K562 (cell line): ENCODE measurements around the gene KRT24. TPM values are rescaled to one million over a fixed set of nuclear protein-coding genes. Genes with fewer than 3 reads are reported as not detected.

Source experiments
- ATAC-seq: fragments of 200-7000 bp; cut with Tn5 transposase; 3 replicates; pipeline ENCODE4 v1.9.1; 2020; ENCODE audit warnings: moderate library complexity
- BruUV-seq: library from RNA; stranded (reverse); fragments of 400-500 nt; replicated peaks from 2 replicates; lab custom pipeline; 2021; lab: Mats Ljungman, UMichigan
- CTCF ChIA-PET: fragments of 300-600 bp; formaldehyde crosslinking; extraction: SDS; loops from one replicate; lab custom pipeline; 2021; ENCODE audit warnings: low intra/inter-chr PET ratio; lab: Yijun Ruan, JAX
- POLR2A ChIA-PET: fragments of 300-600, 350-650 bp; sonication (Branson Sonifier 250); formaldehyde crosslinking; extraction: SDS; loops from one replicate; lab custom pipeline; 2021; ENCODE audit warnings: antibody characterized with exemption, inconsistent platforms; lab: Yijun Ruan, JAX
- DNase-seq, 4 experiments: peaks; one replicate each; pipeline versions ENCODE4 v3.0.0 to v3.0.0-alpha.2; 2011 to 2018; ENCODE audit warnings: low spot score in 3 of 4, mixed read lengths in 3 of 4; ENCODE audit errors: extremely low read depth in 1 of 4
- FAIRE-seq: peaks from 2 replicates; lab custom pipeline; 2011; peaks lifted over from hg19 to GRCh38; lab: Jason Lieb, UNC
- H2AFZ ChIP-seq: 2 replicates; pipeline ENCODE4 v1.6.0; 2011; ENCODE audit warnings: low read depth, low read length, control low read depth, inconsistent platforms
- H3K27ac ChIP-seq: fragments of 200-600 bp; 3 replicates; pipeline ENCODE4 v1.8.0; 2011; ENCODE audit warnings: low read depth, mild to moderate bottlenecking, control low read depth, inconsistent platforms, low read length, moderate library complexity, mixed read lengths; ENCODE audit errors: extremely low read depth
- H3K27me3 ChIP-seq, 2 experiments: fragments of 300-600 bp in 1 of 2; 2 replicates in 1 of 2; 3 replicates in 1 of 2; pipeline versions ENCODE4 v1.6.0 to v1.8.0; 2011; ENCODE audit warnings: inconsistent platforms in 2 of 2, low read length in 2 of 2, mild to moderate bottlenecking in 1 of 2, mixed read lengths in 1 of 2, moderate library complexity in 1 of 2; ENCODE audit not compliant: control insufficient read depth in 2 of 2, insufficient read depth in 2 of 2
- H3K36me3 ChIP-seq: fragments of 300-600 bp; 3 replicates; pipeline ENCODE4 v1.8.0; 2011; ENCODE audit warnings: mild to moderate bottlenecking, low read length, inconsistent platforms; ENCODE audit not compliant: control insufficient read depth, insufficient read depth
- H3K4me1 ChIP-seq, 2 experiments: fragments of 200-600 bp in 1 of 2; replicated peaks in 1 of 2; 2 replicates in 1 of 2; 3 replicates in 1 of 2; pipeline versions ENCODE4 v1.5.1 to v1.8.0; 2011; ENCODE audit warnings: inconsistent platforms in 2 of 2, low read length in 2 of 2, mild to moderate bottlenecking in 1 of 2, mixed read lengths in 1 of 2, moderate library complexity in 1 of 2; ENCODE audit not compliant: control insufficient read depth in 2 of 2, insufficient read depth in 2 of 2
- H3K4me2 ChIP-seq: 2 replicates; pipeline ENCODE4 v1.6.1; 2011; ENCODE audit warnings: low read length, control low read depth, inconsistent platforms, mixed read lengths; ENCODE audit not compliant: insufficient read depth
- H3K4me3 ChIP-seq: fragments of 200-600 bp; sonication (generic), shearing (Covaris generic); 2 replicates; pipeline ENCODE4 v1.5.1; 2016; ENCODE audit warnings: control low read depth, inconsistent platforms
- H3K79me2 ChIP-seq: fragments of 200-600 bp; 3 replicates; pipeline ENCODE4 v1.8.0; 2011; ENCODE audit warnings: low read length, inconsistent platforms; ENCODE audit not compliant: control insufficient read depth, insufficient read depth
- H3K9ac ChIP-seq, 2 experiments: 2 replicates each; pipeline versions ENCODE4 v1.6.0 to v1.6.1; 2011; ENCODE audit warnings: low read depth in 2 of 2, low read length in 2 of 2, control low read depth in 1 of 2, inconsistent platforms in 1 of 2, mild to moderate bottlenecking in 1 of 2, mixed read lengths in 1 of 2; ENCODE audit not compliant: insufficient read depth in 1 of 2
- H3K9me1 ChIP-seq: one replicate; pipeline ENCODE4 v1.6.0; 2011; ENCODE audit warnings: inconsistent platforms, mild to moderate bottlenecking, low read length, moderate library complexity; ENCODE audit not compliant: control insufficient read depth, insufficient read depth
- H3K9me3 ChIP-seq: replicated peaks from 2 replicates; pipeline ENCODE4 v1.5.1; 2011; ENCODE audit warnings: low read depth, low read length, inconsistent platforms; ENCODE audit not compliant: control insufficient read depth, insufficient read depth
- H4K20me1 ChIP-seq: replicated peaks from 2 replicates; pipeline ENCODE4 v1.6.1; 2011; ENCODE audit warnings: low read length, inconsistent platforms, mixed read lengths; ENCODE audit not compliant: control insufficient read depth, insufficient read depth
- CBFA2T3 ChIP-seq: fragments of 450-650 bp; IDR thresholded peaks from 2 replicates; pipeline ENCODE4 v1.6.1; 2017
- COPS2 ChIP-seq: fragments of 450-650 bp; conservative IDR thresholded peaks from 2 replicates; pipeline ENCODE4 v1.6.1; 2016; ENCODE audit warnings: mild to moderate bottlenecking, moderate library complexity
- EZH2 ChIP-seq: IDR thresholded peaks from 2 replicates; pipeline ENCODE4 v1.6.1; 2012; ENCODE audit warnings: low read depth, mild to moderate bottlenecking, inconsistent platforms, low read length, borderline replicate concordance
- JUNB ChIP-seq: fragments of 450-650 bp; formaldehyde crosslinking; conservative IDR thresholded peaks from 2 replicates; pipeline ENCODE4 v1.4.0; 2020; ENCODE audit warnings: mild to moderate bottlenecking
- MTA2 ChIP-seq: fragments of 450-650 bp; IDR thresholded peaks from 2 replicates; pipeline ENCODE4 v1.6.1; 2016; ENCODE audit warnings: low read depth
- SNIP1 ChIP-seq: fragments of 450-650 bp; IDR thresholded peaks from 2 replicates; pipeline ENCODE4 v1.7.1; 2017; ENCODE audit warnings: low read depth, mild to moderate bottlenecking
- ZSCAN29 ChIP-seq: fragments of 450-650 bp; IDR thresholded peaks from 2 replicates; pipeline ENCODE4 v1.6.1; 2017
- WGBS: fragments of 100-300 bp; shearing (Covaris generic); methylation state at CpG from one replicate; pipeline ENCODE4 v1.1.6; 2016; ENCODE audit warnings: low coverage, mixed read lengths; ENCODE audit not compliant: insufficient coverage; ENCODE audit errors: missing lambda C conversion rate; 5-methylcytosine and 5-hydroxymethylcytosine counted together
- in situ Hi-C: fragments of 300-500 bp; cut with MboI; formaldehyde crosslinking; loops from 4 replicates; pipeline ENCODE4 v1.15.0; 2018; ENCODE audit warnings: inconsistent platforms, mixed read lengths
- intact Hi-C: fragments of 100-400 bp; cut with micrococcal nuclease; formaldehyde crosslinking; loops from 2 replicates; pipeline ENCODE4 v1.14.2; 2022
- polyA plus RNA-seq, 8 experiments: library from polyadenylated mRNA; depleted of rRNA in 4 of 8; stranded (reverse) in 5 of 8; unstranded in 3 of 8; fragments of >200 nt; fragmentation: Nextera tagmentation in 2 of 8; fragmentation: Illumina TruSeq in 1 of 8; extraction: Ambion mirVana in 2 of 8; extraction: Trizol in 1 of 8; gene quantifications; 2 replicates each; pipeline versions ENCODE4 v1.2.1 to v1.2.3, GENCODE V29; 2011 to 2014; ENCODE audit warnings: inconsistent platforms in 1 of 8, missing spikeins in 1 of 8
- total RNA-seq, 7 experiments: library from RNA; depleted of rRNA in 6 of 7; stranded (reverse); fragments of >200 nt in 6 of 7; fragmentation: Illumina TruSeq in 2 of 7; extraction: Trizol in 2 of 7; gene quantifications; 2 replicates each; pipeline versions ENCODE4 v1.2.1 to v1.2.3, GENCODE V29; 2011 to 2021; ENCODE audit warnings: low replicate concordance in 1 of 7
- TF ChIP-seq, protein P1 (sequence below), 2 experiments: IDR thresholded peaks in 1 of 2; conservative IDR thresholded peaks in 1 of 2; 2 replicates each; pipeline ENCODE4 v1.6.1; 2016; ENCODE audit warnings: low read depth in 2 of 2, mild to moderate bottlenecking in 1 of 2, missing compliant biosample characterization in 1 of 2, missing genetic modification characterization in 1 of 2, moderate library complexity in 1 of 2

The KRT24 gene
- total and polyA plus RNA-seq, 9 of the 15 experiments (the other 6 are each of a cell fraction or from before 2014, with no cell fraction given): not detected

DNA sequence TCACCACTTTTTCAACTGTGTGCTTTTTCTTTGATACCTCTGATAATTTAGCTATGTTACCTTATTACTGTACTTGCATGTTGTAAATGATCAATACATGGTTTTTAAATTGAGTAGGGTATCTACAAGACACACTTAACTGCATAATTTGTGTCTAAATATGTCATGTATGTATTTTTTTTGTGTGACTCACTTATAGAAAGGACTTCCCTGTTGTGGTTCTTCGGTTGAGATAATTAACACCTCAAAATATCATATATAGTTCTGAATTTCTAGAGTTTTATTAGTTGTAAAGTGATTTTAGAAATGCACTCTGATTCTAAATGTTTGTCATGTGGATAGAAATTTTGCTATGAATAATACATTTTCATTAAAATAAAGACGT, 24.0 kb downstream of the KRT24 start:
- no peak overlapping the region for H3K27ac ChIP-seq
- H3K9ac ChIP-seq: no peak overlapping the region
- 0% methylated on average over 2 of the region's 2 CpGs for WGBS
- ATAC-seq: no peak
- intact Hi-C loops (no loop called here), in situ Hi-C loops (no loop called here)
- H4K20me1 ChIP-seq: no peaks in the 10 kb centered on the region
- H3K36me3 ChIP-seq: no peaks in the 10 kb centered on the region
- no peaks in the 10 kb centered on the region for H3K4me1 ChIP-seq
- no peaks in the 10 kb centered on the region for H3K79me2 ChIP-seq
- H3K4me2 ChIP-seq: no peak overlapping the region
- peak; percentile 32 for FAIRE-seq
- ChIA-PET POLR2A (no interaction called here), CTCF (no interaction called here)
- H3K9me3 ChIP-seq: no peaks in the 10 kb centered on the region
- no peak overlapping the region for H2AFZ ChIP-seq
- peaks cover 27 to 35% of the 10 kb centered on the region in 2 experiments for H3K27me3 ChIP-seq
- no TSS peak for BruUV-seq
- no peak for DNase-seq
- H3K4me3 ChIP-seq: no peak overlapping the region
- H3K9me1 ChIP-seq: no peaks in the 10 kb centered on the region
- TF ChIP-seq EZH2 (no peak), COPS2 (no peak), SNIP1 (no peak), JUNB (CRISPR knock-in tag) (no peak), CBFA2T3 (no peak), ZSCAN29 (no peak), MTA2 (no peak)
- TF ChIP-seq, protein P1, sequence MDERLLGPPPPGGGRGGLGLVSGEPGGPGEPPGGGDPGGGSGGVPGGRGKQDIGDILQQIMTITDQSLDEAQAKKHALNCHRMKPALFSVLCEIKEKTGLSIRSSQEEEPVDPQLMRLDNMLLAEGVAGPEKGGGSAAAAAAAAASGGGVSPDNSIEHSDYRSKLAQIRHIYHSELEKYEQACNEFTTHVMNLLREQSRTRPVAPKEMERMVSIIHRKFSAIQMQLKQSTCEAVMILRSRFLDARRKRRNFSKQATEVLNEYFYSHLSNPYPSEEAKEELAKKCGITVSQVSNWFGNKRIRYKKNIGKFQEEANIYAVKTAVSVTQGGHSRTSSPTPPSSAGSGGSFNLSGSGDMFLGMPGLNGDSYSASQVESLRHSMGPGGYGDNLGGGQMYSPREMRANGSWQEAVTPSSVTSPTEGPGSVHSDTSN (CRISPR knock-in tag; IDR thresholded peaks at IDR 0.05; ENCODE audit: low read depth): no peak
- TF ChIP-seq, protein P1 (tag; conservative IDR thresholded peaks at IDR 0.05; ENCODE audit: low read depth): no peak
